VCaP (cell line): ENCODE results near the gene RUNX1.

Experiments
- H3K27ac ChIP-seq: fragments of 450-650 bp; 2 replicates; pipeline ENCODE4 v1.5.1; 2017
- TF ChIP-seq, protein P1 (sequence below): fragments of 450-650 bp; conservative IDR thresholded peaks from 2 replicates; pipeline ENCODE4 v1.5.1; 2017; ENCODE audit warnings: mild to moderate bottlenecking, moderate library complexity

RUNX1 gene

DNA sequence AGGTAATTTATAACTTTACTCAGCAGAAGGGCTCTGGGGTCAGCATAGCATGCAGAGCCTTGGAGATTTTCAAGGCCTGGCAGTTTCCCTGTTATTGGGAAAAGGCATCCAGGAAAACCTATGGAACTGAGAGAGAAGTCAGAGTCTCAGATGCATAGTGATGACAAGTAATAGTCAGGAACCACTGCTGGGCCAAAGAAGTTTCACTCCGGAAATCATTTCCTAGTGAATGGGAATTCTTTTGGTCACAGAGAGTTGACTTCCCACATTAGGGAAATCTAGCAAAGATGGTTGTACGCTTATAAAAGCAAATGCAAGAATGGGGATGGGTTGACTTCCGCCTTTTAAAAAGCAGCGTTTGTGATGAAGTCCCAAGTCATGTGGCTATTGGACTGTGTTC, 28.4 kb upstream of the RUNX1 start:
- H3K27ac ChIP-seq = no peak overlapping the region
- TF ChIP-seq, protein P1, sequence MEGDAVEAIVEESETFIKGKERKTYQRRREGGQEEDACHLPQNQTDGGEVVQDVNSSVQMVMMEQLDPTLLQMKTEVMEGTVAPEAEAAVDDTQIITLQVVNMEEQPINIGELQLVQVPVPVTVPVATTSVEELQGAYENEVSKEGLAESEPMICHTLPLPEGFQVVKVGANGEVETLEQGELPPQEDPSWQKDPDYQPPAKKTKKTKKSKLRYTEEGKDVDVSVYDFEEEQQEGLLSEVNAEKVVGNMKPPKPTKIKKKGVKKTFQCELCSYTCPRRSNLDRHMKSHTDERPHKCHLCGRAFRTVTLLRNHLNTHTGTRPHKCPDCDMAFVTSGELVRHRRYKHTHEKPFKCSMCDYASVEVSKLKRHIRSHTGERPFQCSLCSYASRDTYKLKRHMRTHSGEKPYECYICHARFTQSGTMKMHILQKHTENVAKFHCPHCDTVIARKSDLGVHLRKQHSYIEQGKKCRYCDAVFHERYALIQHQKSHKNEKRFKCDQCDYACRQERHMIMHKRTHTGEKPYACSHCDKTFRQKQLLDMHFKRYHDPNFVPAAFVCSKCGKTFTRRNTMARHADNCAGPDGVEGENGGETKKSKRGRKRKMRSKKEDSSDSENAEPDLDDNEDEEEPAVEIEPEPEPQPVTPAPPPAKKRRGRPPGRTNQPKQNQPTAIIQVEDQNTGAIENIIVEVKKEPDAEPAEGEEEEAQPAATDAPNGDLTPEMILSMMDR = no peak

DNA sequence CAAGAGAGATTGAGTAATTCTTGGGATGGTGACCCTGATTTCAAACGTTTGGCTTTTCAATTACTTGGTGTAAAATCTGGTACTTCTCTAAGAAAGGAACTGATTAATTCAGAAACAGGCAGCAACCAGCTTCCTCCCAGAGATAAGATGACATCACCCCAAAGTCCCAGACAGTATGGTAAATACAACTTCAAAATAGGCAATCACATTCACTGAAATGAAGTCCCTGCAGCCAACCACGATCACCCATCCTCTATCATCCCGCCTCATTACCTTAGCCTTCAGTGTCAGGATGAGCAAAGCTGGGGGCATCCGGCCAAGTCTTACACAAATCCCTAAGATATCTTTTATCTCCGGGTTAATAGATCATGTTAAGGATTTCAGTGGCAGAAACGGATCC, 26.4 kb upstream of the RUNX1 start:
- no peak overlapping the region for H3K27ac ChIP-seq
- TF ChIP-seq, protein P1 = no peak

DNA sequence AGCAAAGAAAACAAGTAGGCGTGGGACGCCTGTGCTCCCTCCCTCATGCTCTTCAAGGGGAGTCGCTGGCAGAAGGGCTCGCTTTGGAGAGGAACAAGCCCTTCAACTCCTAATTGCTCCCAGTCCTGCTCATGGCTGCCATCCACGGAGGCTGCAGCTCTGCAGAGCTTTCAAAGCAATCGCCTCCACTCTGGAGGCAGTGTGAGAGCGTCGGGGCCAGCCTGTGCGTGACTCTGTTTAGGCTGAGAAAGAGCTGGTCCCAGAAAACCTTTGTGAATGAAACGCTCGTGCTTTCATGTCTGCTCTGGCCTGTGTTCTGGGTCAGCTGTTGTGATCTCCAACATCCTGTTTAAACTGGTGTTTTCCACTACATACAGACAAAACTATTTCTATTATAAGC, 23.9 kb upstream of the RUNX1 start:
- H3K27ac ChIP-seq = no peak overlapping the region
- TF ChIP-seq, protein P1 = no peak

GRCh38 chr21:35072557-35072956, 23.5 kb upstream of the RUNX1 start:
- H3K27ac ChIP-seq = no peak overlapping the region
- TF ChIP-seq, protein P1 = no peak

DNA sequence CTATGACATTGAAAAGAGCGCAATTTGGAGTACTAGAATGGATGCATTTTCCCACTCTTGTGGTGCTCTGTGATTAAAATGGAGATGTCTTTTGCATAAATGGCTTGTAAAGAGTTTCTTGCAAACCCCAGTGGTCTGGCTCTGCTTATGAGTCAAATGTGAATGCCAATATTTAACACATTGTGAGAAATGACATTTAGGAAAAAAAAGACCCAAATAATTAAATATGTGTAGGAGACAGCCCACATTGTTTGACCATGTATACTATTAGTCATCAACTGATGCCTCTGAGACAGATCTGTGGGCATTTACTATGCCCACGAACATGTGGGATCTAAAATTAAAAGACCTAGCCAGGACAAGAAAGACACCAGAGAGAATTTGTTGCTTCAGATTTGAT, 22.2 kb upstream of the RUNX1 start:
- no peak overlapping the region for H3K27ac ChIP-seq
- TF ChIP-seq, protein P1 = no peak

- TF ChIP-seq, protein P1 = no peak
- H3K27ac ChIP-seq = no peak overlapping the region
Measured at GRCh38 chr21:35070436-35070835, 21.3 kb upstream of the RUNX1 start.

DNA sequence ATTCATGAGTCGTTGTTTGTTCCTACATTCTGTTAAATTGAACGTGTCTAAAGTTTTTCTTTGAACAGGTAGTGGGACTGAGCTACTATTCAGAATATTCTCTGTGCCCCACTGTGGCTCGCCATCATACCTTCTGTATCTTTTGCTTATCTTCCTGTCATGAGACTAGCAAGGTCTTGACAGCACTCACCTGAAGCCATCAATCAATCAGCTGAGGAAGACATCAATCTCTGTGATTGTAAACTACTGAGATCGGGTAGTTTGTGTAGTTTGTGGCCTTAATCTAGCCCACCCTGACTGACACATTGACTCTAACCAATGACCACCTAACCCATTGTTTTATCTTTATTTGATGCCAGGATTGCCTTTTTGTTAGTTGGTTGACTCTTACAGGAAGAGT, 17.7 kb upstream of the RUNX1 start:
- TF ChIP-seq, protein P1 = no peak
- no peak overlapping the region for H3K27ac ChIP-seq
